ENCODE data around the gene ZNF709. TPM values are rescaled to one million over a fixed set of nuclear protein-coding genes. Genes with fewer than 3 reads are reported as not detected.

Gene ZNF709
- total and polyA plus RNA-seq, 2 of the 13 experiments (the other 11 are each of a cell fraction or from before 2014, with no cell fraction given), result 1.5 to 3.9 TPM

DNA sequence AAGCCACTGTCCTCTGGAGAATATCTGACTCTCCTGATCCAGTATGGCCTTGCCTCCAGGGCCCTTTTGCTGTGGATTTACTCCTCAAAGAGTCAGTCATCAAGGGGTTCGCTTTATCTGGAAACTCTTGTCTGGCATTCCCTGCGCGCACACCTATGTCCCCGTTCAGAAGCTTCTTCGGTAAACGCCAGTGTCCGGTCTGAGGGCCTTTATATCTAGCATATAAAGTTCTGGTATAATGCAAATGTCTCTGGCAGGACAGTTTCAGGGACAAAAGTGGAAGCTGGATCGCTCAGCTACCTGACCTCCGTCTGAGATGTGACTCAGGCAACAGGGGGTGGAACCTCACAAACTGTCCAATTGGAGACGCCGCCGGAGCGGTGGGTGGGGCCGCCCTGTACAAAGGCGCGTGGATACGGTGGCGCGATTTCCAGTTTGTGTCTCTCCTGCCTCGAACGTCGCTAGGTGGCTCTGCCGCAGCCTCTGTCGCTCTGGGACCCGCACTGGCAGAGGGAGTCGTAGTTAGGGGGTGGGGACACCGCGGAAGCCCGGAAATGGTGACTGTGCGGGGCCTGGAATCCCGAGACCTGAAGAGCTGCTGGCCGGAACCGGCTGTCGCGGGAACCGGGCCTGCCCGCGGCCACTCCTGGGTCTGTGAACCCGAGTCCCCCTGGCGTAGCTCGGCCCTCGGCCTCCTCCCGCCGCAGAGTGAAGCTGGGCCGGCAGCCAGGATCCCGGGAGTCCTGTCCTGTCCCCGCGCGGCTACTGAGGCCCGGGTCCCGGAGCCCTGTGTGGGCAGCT, 10.6 kb upstream of the ZNF709 start (continued):
- TF ChIP-seq ZNF879 (CRISPR knock-in tag; IDR thresholded peaks at IDR 0.05) (no peak), RBM22 (optimal IDR thresholded peaks at IDR 0.05; ENCODE audit: low read length) (no peak), ZMAT3 (CRISPR knock-in tag; conservative IDR thresholded peaks at IDR 0.05) (0 out of 2 replicates have a peak, but pooled peaks have one; percentile 33), RFX5 (IDR thresholded peaks at IDR 0.05; ENCODE audit: low read depth, low read length) (0 out of 2 replicates have a peak, but pooled peaks have one; percentile 33), ZNF672 (CRISPR knock-in tag; IDR thresholded peaks at IDR 0.05) (no peak), KLF15 (CRISPR knock-in tag; IDR thresholded peaks at IDR 0.05; ENCODE audit: borderline replicate concordance) (no peak), CAMTA2 (CRISPR knock-in tag; IDR thresholded peaks at IDR 0.05; ENCODE audit: borderline replicate concordance) (peak; percentile 43; the same call in 1 of the 2 replicates), TRAFD1 (CRISPR knock-in tag; IDR thresholded peaks at IDR 0.05; ENCODE audit: borderline replicate concordance) (peak; percentile 47; the same call in 1 of the 2 replicates), ZFX (CRISPR knock-in tag; IDR thresholded peaks at IDR 0.05; ENCODE audit: low read depth) (peak; percentile 93), YEATS4 (CRISPR knock-in tag; IDR thresholded peaks at IDR 0.05; ENCODE audit: borderline replicate concordance) (peak; percentile 74), ZNF614 (CRISPR knock-in tag; IDR thresholded peaks at IDR 0.05; ENCODE audit: borderline replicate concordance) (0 out of 2 replicates have a peak, but pooled peaks have one; percentile 79), KLF9 (CRISPR knock-in tag; IDR thresholded peaks at IDR 0.05; ENCODE audit: low read depth) (no peak), TBP (CRISPR knock-in tag; IDR thresholded peaks at IDR 0.05) (no peak), U2AF2 (IDR thresholded peaks at IDR 0.05; ENCODE audit: low read depth, low read length) (no peak), ZNF142 (CRISPR knock-in tag; IDR thresholded peaks at IDR 0.05) (no peak), JUN (CRISPR knock-in tag; IDR thresholded peaks at IDR 0.05) (peak; percentile 51; the same call in 1 of the 2 replicates), ZNF670 (CRISPR knock-in tag; IDR thresholded peaks at IDR 0.05; ENCODE audit: borderline replicate concordance) (peak; percentile 50; the same call in 1 of the 2 replicates)
- TF ChIP-seq, protein P1, sequence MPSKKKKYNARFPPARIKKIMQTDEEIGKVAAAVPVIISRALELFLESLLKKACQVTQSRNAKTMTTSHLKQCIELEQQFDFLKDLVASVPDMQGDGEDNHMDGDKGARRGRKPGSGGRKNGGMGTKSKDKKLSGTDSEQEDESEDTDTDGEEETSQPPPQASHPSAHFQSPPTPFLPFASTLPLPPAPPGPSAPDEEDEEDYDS (CRISPR knock-in tag; IDR thresholded peaks at IDR 0.05), result peak; percentile 99
- TF ChIP-seq, protein P2, sequence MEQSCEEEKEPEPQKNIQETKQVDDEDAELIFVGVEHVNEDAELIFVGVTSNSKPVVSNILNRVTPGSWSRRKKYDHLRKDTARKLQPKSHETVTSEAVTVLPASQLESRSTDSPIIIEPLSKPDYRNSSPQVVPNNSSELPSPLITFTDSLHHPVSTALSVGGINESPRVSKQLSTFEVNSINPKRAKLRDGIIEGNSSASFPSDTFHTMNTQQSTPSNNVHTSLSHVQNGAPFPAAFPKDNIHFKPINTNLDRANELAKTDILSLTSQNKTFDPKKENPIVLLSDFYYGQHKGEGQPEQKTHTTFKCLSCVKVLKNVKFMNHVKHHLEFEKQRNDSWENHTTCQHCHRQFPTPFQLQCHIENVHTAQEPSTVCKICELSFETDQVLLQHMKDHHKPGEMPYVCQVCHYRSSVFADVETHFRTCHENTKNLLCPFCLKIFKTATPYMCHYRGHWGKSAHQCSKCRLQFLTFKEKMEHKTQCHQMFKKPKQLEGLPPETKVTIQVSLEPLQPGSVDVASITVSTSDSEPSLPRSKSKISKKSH (CRISPR knock-in tag; IDR thresholded peaks at IDR 0.05; ENCODE audit: borderline replicate concordance), result peak; percentile 81; the same call in 1 of the 2 replicates
